H1 (cell line): ENCODE results near the gene FADS2. TPM values are rescaled to one million over a fixed set of nuclear protein-coding genes. Genes with fewer than 3 reads are reported as not detected.

ENCODE experiments used
- CHD7 ChIP-seq: fragments of 300-600 bp; sonication (generic); IDR thresholded peaks from 2 replicates; pipeline ENCODE4 v1.7.1; 2012; ENCODE audit warnings: low read length, moderate library complexity, mild to moderate bottlenecking, inconsistent platforms; ENCODE audit not compliant: insufficient replicate concordance
- GABPA ChIP-seq: IDR thresholded peaks from 2 replicates; pipeline ENCODE4 v1.6.1; 2011; ENCODE audit warnings: mild to moderate bottlenecking, low read length, moderate library complexity, borderline replicate concordance; ENCODE audit not compliant: insufficient read depth
- JUND ChIP-seq: IDR thresholded peaks from 2 replicates; pipeline ENCODE4 v1.6.1; 2011; ENCODE audit warnings: mild to moderate bottlenecking, improper control_type of control experiment, low read length
- TAF1 ChIP-seq: IDR thresholded peaks from 2 replicates; pipeline ENCODE4 v1.6.1; 2011; ENCODE audit warnings: mild to moderate bottlenecking, low read depth, low read length
- polyA plus RNA-seq, 7 experiments: library from polyadenylated mRNA; depleted of rRNA in 3 of 7; stranded (reverse) in 5 of 7; unstranded in 2 of 7; fragments of >200 nt in 5 of 7; fragments of 200-250 nt in 2 of 7; gene quantifications; 1 replicate in 5 of 7; 2 replicates in 1 of 7; 4 replicates in 1 of 7; pipeline versions ENCODE4 v1.2.1 to v1.2.3, GENCODE V29; 2011 to 2013; ENCODE audit warnings: missing spikeins in 2 of 7, mixed read lengths in 2 of 7
- total RNA-seq: library from RNA; stranded (reverse); fragmentation: NEBNext Ultra II Directional; extraction: Animal tissue kit (Norgen Biotek cat#: 25700); gene quantifications from 2 replicates; pipeline ENCODE4 v1.2.1, GENCODE V29; 2021

The FADS2 gene
- total and polyA plus RNA-seq, 2 of the 8 experiments (the other 6 are each of a cell fraction or from before 2014, with no cell fraction given): 499 to 701 TPM

- no peak for TF ChIP-seq CHD7
- TF ChIP-seq JUND: no peak
- TF ChIP-seq TAF1: no peak
- no peak for TF ChIP-seq GABPA
Measured at GRCh38 chr11:61905067-61905696, 77.1 kb downstream of the FADS2 start (continued).
